ENCODE results near the gene PARPBP. TPM values are rescaled to one million over a fixed set of nuclear protein-coding genes. Genes with fewer than 3 reads are reported as not detected.

PARPBP gene
- total and polyA plus RNA-seq, 2 of the 13 experiments (the other 11 are each of a cell fraction or from before 2014, with no cell fraction given) = 6.7 to 28.4 TPM

DNA sequence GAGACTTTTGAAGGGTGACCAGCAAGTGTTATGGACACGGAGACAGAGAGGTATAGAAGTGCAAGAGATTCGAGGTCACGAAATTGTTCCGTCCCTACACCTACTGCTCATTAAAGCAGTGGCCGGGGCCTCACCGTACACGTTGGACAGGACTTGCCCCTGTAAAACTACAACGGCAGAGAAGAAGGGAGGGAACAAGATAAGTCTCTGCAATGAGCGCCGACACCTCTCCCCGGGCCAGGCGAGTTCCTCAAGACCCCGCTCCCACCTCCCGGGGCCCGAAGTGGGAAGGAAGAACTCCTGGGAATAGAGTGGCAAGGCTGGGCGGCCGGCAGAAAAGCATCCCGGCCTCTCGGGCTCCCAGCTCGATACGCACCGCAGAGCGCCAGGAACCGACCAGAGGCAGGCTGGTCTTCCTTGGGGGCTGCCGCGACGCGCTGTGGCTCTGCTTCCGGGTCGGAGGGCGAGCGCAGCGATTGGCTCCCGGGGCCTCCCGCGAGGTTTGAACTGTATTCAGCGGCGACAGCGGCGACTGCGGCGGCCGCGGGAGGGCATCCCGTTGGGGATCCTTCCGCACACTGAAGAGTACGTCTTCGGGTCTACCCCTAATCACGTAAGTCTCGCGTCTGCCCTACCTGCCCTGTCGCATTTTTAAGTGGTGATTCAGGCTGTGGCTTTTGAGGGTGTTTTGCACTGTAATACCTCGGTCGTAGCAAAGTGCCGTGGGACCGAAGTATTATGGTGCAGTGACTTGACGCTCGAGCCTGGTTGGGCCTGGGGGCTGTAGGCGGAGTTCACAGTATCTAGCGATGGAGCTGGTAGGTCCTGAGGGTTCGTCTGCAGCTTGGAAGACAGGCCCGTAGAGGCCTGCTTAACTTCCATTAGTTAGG lies at the start of gene PARPBP, which contains the start of gene NUP37 (continued):
- TF ChIP-seq ATF1 (CRISPR knock-in tag; IDR thresholded peaks at IDR 0.05) (no peak; the same call in 1 of the 2 replicates), ZNF256 (CRISPR knock-in tag; conservative IDR thresholded peaks at IDR 0.05) (peak; percentile 90; the same call in 1 of the 2 replicates), MBNL3 (CRISPR knock-in tag; conservative IDR thresholded peaks at IDR 0.05) (no peak), ZNF720 (CRISPR knock-in tag; IDR thresholded peaks at IDR 0.05) (no peak), ZNF205 (CRISPR knock-in tag; IDR thresholded peaks at IDR 0.05) (peak; percentile 62; the same call in 1 of the 2 replicates), AGO1 (IDR thresholded peaks at IDR 0.05; ENCODE audit: low read depth, low read length, poor library complexity, severe bottlenecking) (no peak), KAT2B (IDR thresholded peaks at IDR 0.05; ENCODE audit: borderline replicate concordance, low read depth, low read length) (no peak), SRSF9 (IDR thresholded peaks at IDR 0.05; ENCODE audit: borderline replicate concordance, insufficient read depth, low read depth, low read length, poor library complexity, severe bottlenecking) (no peak), NFIB (CRISPR knock-in tag; IDR thresholded peaks at IDR 0.05; ENCODE audit: borderline replicate concordance) (no peak), PLRG1 (conservative IDR thresholded peaks at IDR 0.05) (no peak), NCOA5 (CRISPR knock-in tag; IDR thresholded peaks at IDR 0.05) (no peak), ZBTB8A (CRISPR knock-in tag; IDR thresholded peaks at IDR 0.05; ENCODE audit: borderline replicate concordance, low read depth) (no peak), ZNF430 (CRISPR knock-in tag; IDR thresholded peaks at IDR 0.05) (no peak; the same call in 1 of the 2 replicates)
- TF ChIP-seq, protein P1, sequence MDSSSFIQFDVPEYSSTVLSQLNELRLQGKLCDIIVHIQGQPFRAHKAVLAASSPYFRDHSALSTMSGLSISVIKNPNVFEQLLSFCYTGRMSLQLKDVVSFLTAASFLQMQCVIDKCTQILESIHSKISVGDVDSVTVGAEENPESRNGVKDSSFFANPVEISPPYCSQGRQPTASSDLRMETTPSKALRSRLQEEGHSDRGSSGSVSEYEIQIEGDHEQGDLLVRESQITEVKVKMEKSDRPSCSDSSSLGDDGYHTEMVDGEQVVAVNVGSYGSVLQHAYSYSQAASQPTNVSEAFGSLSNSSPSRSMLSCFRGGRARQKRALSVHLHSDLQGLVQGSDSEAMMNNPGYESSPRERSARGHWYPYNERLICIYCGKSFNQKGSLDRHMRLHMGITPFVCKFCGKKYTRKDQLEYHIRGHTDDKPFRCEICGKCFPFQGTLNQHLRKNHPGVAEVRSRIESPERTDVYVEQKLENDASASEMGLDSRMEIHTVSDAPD (CRISPR knock-in tag; IDR thresholded peaks at IDR 0.05) = peak; percentile 85
- TF ChIP-seq, protein P2, sequence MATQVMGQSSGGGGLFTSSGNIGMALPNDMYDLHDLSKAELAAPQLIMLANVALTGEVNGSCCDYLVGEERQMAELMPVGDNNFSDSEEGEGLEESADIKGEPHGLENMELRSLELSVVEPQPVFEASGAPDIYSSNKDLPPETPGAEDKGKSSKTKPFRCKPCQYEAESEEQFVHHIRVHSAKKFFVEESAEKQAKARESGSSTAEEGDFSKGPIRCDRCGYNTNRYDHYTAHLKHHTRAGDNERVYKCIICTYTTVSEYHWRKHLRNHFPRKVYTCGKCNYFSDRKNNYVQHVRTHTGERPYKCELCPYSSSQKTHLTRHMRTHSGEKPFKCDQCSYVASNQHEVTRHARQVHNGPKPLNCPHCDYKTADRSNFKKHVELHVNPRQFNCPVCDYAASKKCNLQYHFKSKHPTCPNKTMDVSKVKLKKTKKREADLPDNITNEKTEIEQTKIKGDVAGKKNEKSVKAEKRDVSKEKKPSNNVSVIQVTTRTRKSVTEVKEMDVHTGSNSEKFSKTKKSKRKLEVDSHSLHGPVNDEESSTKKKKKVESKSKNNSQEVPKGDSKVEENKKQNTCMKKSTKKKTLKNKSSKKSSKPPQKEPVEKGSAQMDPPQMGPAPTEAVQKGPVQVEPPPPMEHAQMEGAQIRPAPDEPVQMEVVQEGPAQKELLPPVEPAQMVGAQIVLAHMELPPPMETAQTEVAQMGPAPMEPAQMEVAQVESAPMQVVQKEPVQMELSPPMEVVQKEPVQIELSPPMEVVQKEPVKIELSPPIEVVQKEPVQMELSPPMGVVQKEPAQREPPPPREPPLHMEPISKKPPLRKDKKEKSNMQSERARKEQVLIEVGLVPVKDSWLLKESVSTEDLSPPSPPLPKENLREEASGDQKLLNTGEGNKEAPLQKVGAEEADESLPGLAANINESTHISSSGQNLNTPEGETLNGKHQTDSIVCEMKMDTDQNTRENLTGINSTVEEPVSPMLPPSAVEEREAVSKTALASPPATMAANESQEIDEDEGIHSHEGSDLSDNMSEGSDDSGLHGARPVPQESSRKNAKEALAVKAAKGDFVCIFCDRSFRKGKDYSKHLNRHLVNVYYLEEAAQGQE (IDR thresholded peaks at IDR 0.05; ENCODE audit: borderline replicate concordance in 1 of 2, low read depth in 1 of 2, low read length in 2 of 2) = no peak
- TF ChIP-seq, protein P3, sequence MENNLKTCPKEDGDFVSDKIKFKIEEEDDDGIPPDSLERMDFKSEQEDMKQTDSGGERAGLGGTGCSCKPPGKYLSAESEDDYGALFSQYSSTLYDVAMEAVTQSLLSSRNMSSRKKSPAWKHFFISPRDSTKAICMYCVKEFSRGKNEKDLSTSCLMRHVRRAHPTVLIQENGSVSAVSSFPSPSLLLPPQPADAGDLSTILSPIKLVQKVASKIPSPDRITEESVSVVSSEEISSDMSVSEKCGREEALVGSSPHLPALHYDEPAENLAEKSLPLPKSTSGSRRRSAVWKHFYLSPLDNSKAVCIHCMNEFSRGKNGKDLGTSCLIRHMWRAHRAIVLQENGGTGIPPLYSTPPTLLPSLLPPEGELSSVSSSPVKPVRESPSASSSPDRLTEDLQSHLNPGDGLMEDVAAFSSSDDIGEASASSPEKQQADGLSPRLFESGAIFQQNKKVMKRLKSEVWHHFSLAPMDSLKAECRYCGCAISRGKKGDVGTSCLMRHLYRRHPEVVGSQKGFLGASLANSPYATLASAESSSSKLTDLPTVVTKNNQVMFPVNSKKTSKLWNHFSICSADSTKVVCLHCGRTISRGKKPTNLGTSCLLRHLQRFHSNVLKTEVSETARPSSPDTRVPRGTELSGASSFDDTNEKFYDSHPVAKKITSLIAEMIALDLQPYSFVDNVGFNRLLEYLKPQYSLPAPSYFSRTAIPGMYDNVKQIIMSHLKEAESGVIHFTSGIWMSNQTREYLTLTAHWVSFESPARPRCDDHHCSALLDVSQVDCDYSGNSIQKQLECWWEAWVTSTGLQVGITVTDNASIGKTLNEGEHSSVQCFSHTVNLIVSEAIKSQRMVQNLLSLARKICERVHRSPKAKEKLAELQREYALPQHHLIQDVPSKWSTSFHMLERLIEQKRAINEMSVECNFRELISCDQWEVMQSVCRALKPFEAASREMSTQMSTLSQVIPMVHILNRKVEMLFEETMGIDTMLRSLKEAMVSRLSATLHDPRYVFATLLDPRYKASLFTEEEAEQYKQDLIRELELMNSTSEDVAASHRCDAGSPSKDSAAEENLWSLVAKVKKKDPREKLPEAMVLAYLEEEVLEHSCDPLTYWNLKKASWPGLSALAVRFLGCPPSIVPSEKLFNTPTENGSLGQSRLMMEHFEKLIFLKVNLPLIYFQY (CRISPR knock-in tag; IDR thresholded peaks at IDR 0.05; ENCODE audit: borderline replicate concordance) = no peak
- TF ChIP-seq, protein P4, sequence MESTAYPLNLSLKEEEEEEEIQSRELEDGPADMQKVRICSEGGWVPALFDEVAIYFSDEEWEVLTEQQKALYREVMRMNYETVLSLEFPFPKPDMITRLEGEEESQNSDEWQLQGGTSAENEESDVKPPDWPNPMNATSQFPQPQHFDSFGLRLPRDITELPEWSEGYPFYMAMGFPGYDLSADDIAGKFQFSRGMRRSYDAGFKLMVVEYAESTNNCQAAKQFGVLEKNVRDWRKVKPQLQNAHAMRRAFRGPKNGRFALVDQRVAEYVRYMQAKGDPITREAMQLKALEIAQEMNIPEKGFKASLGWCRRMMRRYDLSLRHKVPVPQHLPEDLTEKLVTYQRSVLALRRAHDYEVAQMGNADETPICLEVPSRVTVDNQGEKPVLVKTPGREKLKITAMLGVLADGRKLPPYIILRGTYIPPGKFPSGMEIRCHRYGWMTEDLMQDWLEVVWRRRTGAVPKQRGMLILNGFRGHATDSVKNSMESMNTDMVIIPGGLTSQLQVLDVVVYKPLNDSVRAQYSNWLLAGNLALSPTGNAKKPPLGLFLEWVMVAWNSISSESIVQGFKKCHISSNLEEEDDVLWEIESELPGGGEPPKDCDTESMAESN (CRISPR knock-in tag; conservative IDR thresholded peaks at IDR 0.05) = peak; percentile 90
